IMR-90 (cell line): ENCODE results near the gene ADAMTSL1. TPM values are rescaled to one million over a fixed set of nuclear protein-coding genes. Genes with fewer than 3 reads are reported as not detected.

ENCODE experiments used
- ATAC-seq: fragments of 200-7000 bp; cut with Tn5 transposase; 2 replicates; pipeline ENCODE4 v1.9.1; 2020; ENCODE audit warnings: low read depth, mild to moderate bottlenecking, moderate library complexity
- BruUV-seq: library from RNA; stranded (reverse); fragments of 400-500 nt; replicated peaks from 2 replicates; lab custom pipeline; 2021; lab: Mats Ljungman, UMichigan
- CTCF ChIA-PET: fragments of 300-600 bp; formaldehyde crosslinking; extraction: SDS; loops from one replicate; lab custom pipeline; 2021; ENCODE audit warnings: antibody characterized with exemption; lab: Yijun Ruan, JAX
- POLR2A ChIA-PET: fragments of 300-600 bp; sonication (Branson Sonifier 250); formaldehyde crosslinking; loops from one replicate; lab custom pipeline; 2022; ENCODE audit warnings: antibody characterized with exemption; ENCODE audit not compliant: unreplicated experiment; lab: Charles Lee
- DNase-seq: peaks from one replicate; pipeline ENCODE4 v3.0.0; 2013
- H2AFZ ChIP-seq: replicated peaks from 2 replicates; pipeline ENCODE3; 2013; ENCODE audit warnings: low read length, mild to moderate bottlenecking; ENCODE audit not compliant: poor library complexity
- H2AK5ac ChIP-seq: 2 replicates; pipeline ENCODE4 v1.6.1; 2013; ENCODE audit warnings: low read depth, low read length, inconsistent platforms
- H2AK9ac ChIP-seq: replicated peaks from 2 replicates; pipeline ENCODE3; 2013; ENCODE audit warnings: mild to moderate bottlenecking, low read depth, low read length, moderate library complexity; ENCODE audit not compliant: poor library complexity
- H2BK120ac ChIP-seq: 2 replicates; pipeline ENCODE4 v1.6.1; 2013; ENCODE audit warnings: low read depth, low read length, inconsistent platforms
- H2BK15ac ChIP-seq: 3 replicates; pipeline ENCODE4 v1.6.1; 2013; ENCODE audit warnings: low read depth, low read length, inconsistent platforms
- H2BK20ac ChIP-seq: 2 replicates; pipeline ENCODE4 v1.6.1; 2013; ENCODE audit warnings: low read depth, mild to moderate bottlenecking, inconsistent platforms, low read length, moderate library complexity
- H2BK5ac ChIP-seq: 2 replicates; pipeline ENCODE4 v1.6.1; 2013; ENCODE audit warnings: mild to moderate bottlenecking, low read depth, low read length, inconsistent platforms; ENCODE audit not compliant: poor library complexity, severe bottlenecking
- H3K14ac ChIP-seq: replicated peaks from 2 replicates; pipeline ENCODE4 v1.6.1; 2013; ENCODE audit warnings: low read depth, low read length, inconsistent platforms
- H3K18ac ChIP-seq: 2 replicates; pipeline ENCODE4 v1.6.1; 2013; ENCODE audit warnings: low read depth, low read length, control low read depth
- H3K23ac ChIP-seq: 2 replicates; pipeline ENCODE4 v1.6.1; 2013; ENCODE audit warnings: low read depth, low read length, inconsistent platforms
- H3K27ac ChIP-seq: 2 replicates; pipeline ENCODE4 v1.5.1; 2013; ENCODE audit warnings: mild to moderate bottlenecking, control low read depth, low read length; ENCODE audit not compliant: insufficient read depth
- H3K27me3 ChIP-seq: 2 replicates; pipeline ENCODE4 v1.6.1; 2013; ENCODE audit warnings: low read length; ENCODE audit not compliant: control insufficient read depth, insufficient read depth
- H3K36me3 ChIP-seq: 2 replicates; pipeline ENCODE4 v1.6.1; 2013; ENCODE audit warnings: low read length, mixed read lengths; ENCODE audit not compliant: control insufficient read depth, insufficient read depth
- H3K4ac ChIP-seq: 2 replicates; pipeline ENCODE4 v1.6.1; 2013; ENCODE audit warnings: low read depth, low read length, inconsistent platforms
- H3K4me1 ChIP-seq: 2 replicates; pipeline ENCODE4 v1.6.1; 2013; ENCODE audit warnings: low read length, mixed read lengths; ENCODE audit not compliant: control insufficient read depth, insufficient read depth
- H3K4me2 ChIP-seq: 2 replicates; pipeline ENCODE4 v1.6.1; 2013; ENCODE audit warnings: low read depth, mild to moderate bottlenecking, control low read depth, low read length, moderate library complexity
- H3K4me3 ChIP-seq: 2 replicates; pipeline ENCODE4 v1.5.1; 2013; ENCODE audit warnings: low read depth, mild to moderate bottlenecking, control low read depth, low read length, moderate library complexity; ENCODE audit not compliant: insufficient read depth
- H3K56ac ChIP-seq: 2 replicates; pipeline ENCODE4 v1.6.1; 2013; ENCODE audit warnings: low read length, inconsistent platforms; ENCODE audit not compliant: insufficient read depth; ENCODE audit errors: extremely low read depth
- H3K79me1 ChIP-seq, 2 experiments: 2 replicates each; pipeline ENCODE4 v1.6.1; 2013; ENCODE audit warnings: low read length in 2 of 2, inconsistent platforms in 1 of 2, low read depth in 1 of 2
- H3K9ac ChIP-seq: 2 replicates; pipeline ENCODE4 v1.6.1; 2013; ENCODE audit warnings: low read depth, low read length, control low read depth
- H3K9me1 ChIP-seq: 2 replicates; pipeline ENCODE4 v1.6.1; 2013; ENCODE audit warnings: low read length, inconsistent platforms; ENCODE audit not compliant: insufficient read depth
- H3K9me3 ChIP-seq: 2 replicates; pipeline ENCODE4 v1.6.1; 2013; ENCODE audit warnings: low read length; ENCODE audit not compliant: control insufficient read depth, insufficient read depth
- H4K20me1 ChIP-seq: 2 replicates; pipeline ENCODE4 v1.6.1; 2013; ENCODE audit warnings: low read length, inconsistent platforms; ENCODE audit not compliant: insufficient read depth
- H4K5ac ChIP-seq: 2 replicates; pipeline ENCODE4 v1.6.1; 2013; ENCODE audit warnings: mild to moderate bottlenecking, low read depth, low read length, control low read depth
- H4K8ac ChIP-seq, 2 experiments: 2 replicates each; pipeline ENCODE4 v1.6.1; 2013; ENCODE audit warnings: low read depth in 2 of 2, low read length in 2 of 2, control low read depth in 1 of 2, inconsistent platforms in 1 of 2
- H4K91ac ChIP-seq: 2 replicates; pipeline ENCODE4 v1.6.1; 2013; ENCODE audit warnings: low read depth, low read length, inconsistent platforms; ENCODE audit not compliant: insufficient read depth
- CTCF ChIP-seq: conservative IDR thresholded peaks from 2 replicates; pipeline ENCODE4 v1.5.1; 2012; ENCODE audit warnings: mild to moderate bottlenecking, low read depth, low read length, improper control_type of control experiment
- MAZ ChIP-seq: IDR thresholded peaks from 2 replicates; pipeline ENCODE4 v1.6.1; 2012; ENCODE audit warnings: low read depth, mild to moderate bottlenecking, low read length, improper control_type of control experiment, moderate library complexity, borderline replicate concordance
- RAD21 ChIP-seq: IDR thresholded peaks from 2 replicates; pipeline ENCODE4 v1.6.1; 2012; ENCODE audit warnings: low read length, improper control_type of control experiment
- WGBS, 2 experiments: methylation state at CpG; one replicate each; pipeline versions ENCODE4 v1.1.5 to v1.1.7; 2013; ENCODE audit warnings: missing lambda C conversion rate in 2 of 2; ENCODE audit not compliant: insufficient read length in 1 of 2; ENCODE audit errors: extremely low coverage in 2 of 2; 5-methylcytosine and 5-hydroxymethylcytosine counted together
- dilution Hi-C: fragments of 300-500 bp; cut with HindIII; formaldehyde crosslinking; loops from one replicate; pipeline ENCODE4 v1.14.3; 2018; ENCODE audit warnings: low sequenced_read_pairs; ENCODE audit not compliant: unreplicated experiment
- in situ Hi-C: fragments of 300-500 bp; cut with MboI; formaldehyde crosslinking; loops from 3 replicates; pipeline ENCODE4 v1.14.3; 2019; ENCODE audit warnings: low sequenced_read_pairs, inconsistent platforms, mixed read lengths
- intact Hi-C: fragments of 100-400 bp; cut with micrococcal nuclease; formaldehyde crosslinking; loops from 2 replicates; pipeline ENCODE4 v1.10.0; 2022
- polyA plus RNA-seq, 3 experiments: library from polyadenylated mRNA; depleted of rRNA; stranded (reverse); fragments of >200 nt; gene quantifications; 2 replicates each; pipeline ENCODE4 v1.2.3, GENCODE V29; 2012; ENCODE audit warnings: low replicate concordance in 1 of 3
- total RNA-seq: library from RNA; depleted of rRNA; stranded (reverse); fragments of >200 nt; gene quantifications from 2 replicates; pipeline ENCODE4 v1.2.3, GENCODE V29; 2012

ADAMTSL1 gene
- total and polyA plus RNA-seq, 2 of the 4 experiments (the other 2 are of a cell fraction): 38.2 to 62.2 TPM

- H2AK9ac ChIP-seq: peak overlapping the region; percentile 19
- peak overlapping the region; percentile 5; the same call in 1 of the 2 replicates for H4K5ac ChIP-seq
- peak overlapping the region; percentile 76; the same call in 1 of the 2 replicates for H3K23ac ChIP-seq
- CTCF ChIA-PET: interaction anchor here (0.6 to 2.3 kb wide), 10 partner anchors 9 to 591 kb away, joined by 3 to 20 read pairs (median 3); no protein-coding TSS in a partner anchor
- peak overlapping the region; percentile 69 for H3K4ac ChIP-seq
- BruUV-seq: no TSS peak
- H3K4me3 ChIP-seq: peak overlapping the region; percentile 12
- in situ Hi-C loops (loop anchor here (25.0 kb wide), 1 partner anchor 626 kb away; no protein-coding TSS in a partner anchor), dilution Hi-C loops (no loop called here), intact Hi-C loops (loop anchor here (1.0 kb wide), 1 partner anchor 183 kb away; no protein-coding TSS in a partner anchor)
- peaks cover 9% of the 10 kb centered on the region for H3K4me1 ChIP-seq
- DNase-seq (peak; percentile 44), ATAC-seq (peak; percentile 66)
- H3K56ac ChIP-seq: peak overlapping the region; percentile 50
- H3K27me3 ChIP-seq: no peaks in the 10 kb centered on the region
- POLR2A ChIA-PET: no interaction called here
- peak overlapping the region; percentile 23 for H3K9ac ChIP-seq
- no peaks in the 10 kb centered on the region for H4K20me1 ChIP-seq
- H3K18ac ChIP-seq: peak overlapping the region; percentile 28; the same call in 1 of the 2 replicates
- H3K9me1 ChIP-seq: no peaks in the 10 kb centered on the region
- H2BK5ac ChIP-seq: peak overlapping the region; percentile 14
- no peaks in the 10 kb centered on the region for H3K79me1 ChIP-seq
- peak overlapping the region; percentile 48; the same call in 2 of the 3 replicates for H2BK15ac ChIP-seq
- no peaks in the 10 kb centered on the region for H3K9me3 ChIP-seq
- H3K4me2 ChIP-seq: peak overlapping the region; percentile 46
- H2AK5ac ChIP-seq: 0 out of 2 replicates have a peak overlapping the region, but pooled peaks have one; percentile 11
- H3K27ac ChIP-seq: peak overlapping the region; percentile 83
- peak overlapping the region; percentile 50; the same call in 1 of the 2 replicates for H2BK20ac ChIP-seq
- H2BK120ac ChIP-seq: peak overlapping the region; percentile 93
- peak overlapping the region; percentile 53 for H3K14ac ChIP-seq
- H4K91ac ChIP-seq: peak overlapping the region; percentile 61
- TF ChIP-seq MAZ (no peak), RAD21 (peak; percentile 36; the same call in 1 of the 2 replicates), CTCF (peak; percentile 41)
- WGBS, 2 experiments: 2% methylated on average over 7 of the region's 31 CpGs; no CpG with 5 or more reads in 1 of the 2 experiments
- peak overlapping the region; percentile 33 to 83 for H4K8ac ChIP-seq
- peak overlapping the region; percentile 90 for H2AFZ ChIP-seq
- H3K36me3 ChIP-seq: no peaks in the 10 kb centered on the region
Observed at GRCh38 chr9:18438300-18438925, 35.5 kb upstream of the ADAMTSL1 start.
